SK-N-SH (cell line): ENCODE results near the gene MAPK13. TPM values are rescaled to one million over a fixed set of nuclear protein-coding genes. Genes with fewer than 3 reads are reported as not detected.

ENCODE experiments used
- CTCF ChIA-PET: fragments of 300-600, 350-600 bp; formaldehyde crosslinking; extraction: SDS; loops from one replicate; lab custom pipeline; 2021; lab: Yijun Ruan, JAX
- POLR2A ChIA-PET: fragments of 350-600 bp; sonication (Branson Sonifier 250); formaldehyde crosslinking; extraction: SDS; loops from one replicate; lab custom pipeline; 2020; ENCODE audit warnings: antibody characterized with exemption, inconsistent platforms; lab: Yijun Ruan, JAX
- DNase-seq: peaks from one replicate; pipeline ENCODE4 v3.0.0; 2012
- H2AFZ ChIP-seq: fragments of 200-600 bp; sonication (generic); 2 replicates; pipeline ENCODE4 v1.8.1; 2016; ENCODE audit warnings: antibody characterized with exemption, mild to moderate bottlenecking, low read depth
- H3F3A ChIP-seq: fragments of 200-600 bp; sonication (generic); replicated peaks from 2 replicates; pipeline ENCODE3; 2016; ENCODE audit warnings: antibody characterized with exemption, mild to moderate bottlenecking; ENCODE audit not compliant: insufficient read depth
- H3K27ac ChIP-seq, 2 experiments: fragments of 200-500 bp in 1 of 2; fragments of 200-600 bp in 1 of 2; sonication (Bioruptor generic) in 1 of 2; sonication (generic), shearing (Covaris generic) in 1 of 2; 2 replicates each; pipeline versions ENCODE4 v1.5.1 to v1.6.1; 2014 to 2016; ENCODE audit warnings: low read depth in 2 of 2, inconsistent platforms in 1 of 2, low read length in 1 of 2, mild to moderate bottlenecking in 1 of 2, mixed read lengths in 1 of 2
- H3K27me3 ChIP-seq: fragments of 200-600 bp; sonication (generic), shearing (Covaris generic); 2 replicates; pipeline ENCODE4 v1.6.1; 2016; ENCODE audit warnings: mixed run types; ENCODE audit not compliant: insufficient read depth
- H3K36me3 ChIP-seq, 2 experiments: fragments of 200-500 bp in 1 of 2; fragments of 200-600 bp in 1 of 2; sonication (Bioruptor generic) in 1 of 2; sonication (generic) in 1 of 2; replicated peaks in 1 of 2; 2 replicates each; pipeline versions ENCODE3 to v1.5.1; 2014 to 2016; ENCODE audit warnings: low read length in 1 of 2, mild to moderate bottlenecking in 1 of 2; ENCODE audit not compliant: insufficient read depth in 2 of 2, control insufficient read depth in 1 of 2
- H3K4me1 ChIP-seq, 2 experiments: fragments of 200-500 bp in 1 of 2; fragments of 200-600 bp in 1 of 2; sonication (Bioruptor generic) in 1 of 2; sonication (generic), shearing (Covaris generic) in 1 of 2; 2 replicates each; pipeline versions ENCODE4 v1.5.1 to v1.6.1; 2014 to 2016; ENCODE audit warnings: low read depth in 1 of 2, low read length in 1 of 2, mixed run types in 1 of 2; ENCODE audit not compliant: insufficient read depth in 2 of 2, control insufficient read depth in 1 of 2
- H3K4me2 ChIP-seq: fragments of 200-600 bp; sonication (generic), shearing (Covaris generic); 2 replicates; pipeline ENCODE4 v1.6.1; 2017; ENCODE audit warnings: mixed run types
- H3K4me3 ChIP-seq, 2 experiments: fragments of 200-500 bp in 1 of 2; fragments of 200-600 bp in 1 of 2; sonication (Bioruptor generic) in 1 of 2; sonication (generic), shearing (Covaris generic) in 1 of 2; 2 replicates each; pipeline versions ENCODE4 v1.5.1 to v1.8.1; 2014 to 2016; ENCODE audit warnings: low read depth in 2 of 2, inconsistent platforms in 1 of 2, low read length in 1 of 2, mild to moderate bottlenecking in 1 of 2, mixed read lengths in 1 of 2, moderate library complexity in 1 of 2
- H3K79me2 ChIP-seq: fragments of 200-600 bp; sonication (generic); 2 replicates; pipeline ENCODE4 v1.8.1; 2017; ENCODE audit warnings: mild to moderate bottlenecking; ENCODE audit not compliant: insufficient read depth
- H3K9ac ChIP-seq: fragments of 200-600 bp; sonication (generic); 2 replicates; pipeline ENCODE4 v1.6.1; 2017; ENCODE audit warnings: mixed run types
- H3K9me2 ChIP-seq: fragments of 200-600 bp; sonication (generic); 2 replicates; pipeline ENCODE4 v1.6.1; 2017; ENCODE audit warnings: mixed run types
- H3K9me3 ChIP-seq: fragments of 200-600 bp; sonication (generic); 2 replicates; pipeline ENCODE4 v1.6.1; 2017; ENCODE audit warnings: mixed run types, mild to moderate bottlenecking, moderate library complexity
- H4K20me1 ChIP-seq: fragments of 200-600 bp; sonication (generic); 2 replicates; pipeline ENCODE4 v1.6.1; 2017; ENCODE audit warnings: mild to moderate bottlenecking, mixed run types; ENCODE audit not compliant: insufficient read depth
- ELF1 ChIP-seq: IDR thresholded peaks from 2 replicates; pipeline ENCODE4 v1.4.0; 2012
- FOXM1 ChIP-seq: IDR thresholded peaks from 2 replicates; pipeline ENCODE4 v1.4.0; 2012; ENCODE audit warnings: low read depth, mild to moderate bottlenecking
- GABPA ChIP-seq: IDR thresholded peaks from 2 replicates; pipeline ENCODE4 v1.4.0; 2012; ENCODE audit warnings: low read depth, mild to moderate bottlenecking
- GATA2 ChIP-seq: sonication (generic); formaldehyde crosslinking; IDR thresholded peaks from 2 replicates; pipeline ENCODE4 v1.5.0; 2020; ENCODE audit warnings: mild to moderate bottlenecking, missing genetic modification reagents
- MAX ChIP-seq: IDR thresholded peaks from 2 replicates; pipeline ENCODE4 v1.4.0; 2012; ENCODE audit warnings: low read depth
- NRF1 ChIP-seq: IDR thresholded peaks from 2 replicates; pipeline ENCODE4 v1.6.1; 2012; ENCODE audit warnings: low read depth, mild to moderate bottlenecking, low read length
- POLR2AphosphoS5 ChIP-seq: IDR thresholded peaks from 2 replicates; pipeline ENCODE4 v1.6.1; 2012; ENCODE audit warnings: low read depth, low read length
- RAD21 ChIP-seq: IDR thresholded peaks from 2 replicates; pipeline ENCODE4 v1.6.1; 2012; ENCODE audit warnings: mild to moderate bottlenecking, low read length
- RCOR1 ChIP-seq: fragments of 150-350 bp; IDR thresholded peaks from 2 replicates; pipeline ENCODE4 v1.6.1; 2017; ENCODE audit warnings: antibody characterized with exemption, low read length
- REST ChIP-seq: IDR thresholded peaks from 2 replicates; pipeline ENCODE4 v1.6.1; 2012; ENCODE audit warnings: mild to moderate bottlenecking, low read depth, low read length, moderate library complexity
- RFX5 ChIP-seq: IDR thresholded peaks from 2 replicates; pipeline ENCODE4 v1.6.1; 2012; ENCODE audit warnings: mild to moderate bottlenecking, improper control_type of control experiment, low read length
- SIN3A ChIP-seq: IDR thresholded peaks from 2 replicates; pipeline ENCODE4 v1.6.1; 2012; ENCODE audit warnings: low read depth, mild to moderate bottlenecking, low read length, moderate library complexity, borderline replicate concordance
- SMC3 ChIP-seq: IDR thresholded peaks from 2 replicates; pipeline ENCODE4 v1.6.1; 2012; ENCODE audit warnings: low read depth, low read length, improper control_type of control experiment
- TAF1 ChIP-seq: IDR thresholded peaks from 2 replicates; pipeline ENCODE4 v1.6.1; 2012; ENCODE audit warnings: low read depth, mild to moderate bottlenecking, low read length, moderate library complexity, borderline replicate concordance
- TCF12 ChIP-seq: IDR thresholded peaks from 2 replicates; pipeline ENCODE4 v1.4.0; 2012
- TEAD4 ChIP-seq: IDR thresholded peaks from 2 replicates; pipeline ENCODE4 v1.4.0; 2012; ENCODE audit warnings: mild to moderate bottlenecking, borderline replicate concordance; ENCODE audit not compliant: insufficient read depth
- YY1 ChIP-seq: IDR thresholded peaks from 2 replicates; pipeline ENCODE4 v1.4.0; 2012; ENCODE audit warnings: low read depth, mild to moderate bottlenecking
- WGBS: methylation state at CpG from one replicate; pipeline ENCODE4 v1.1.6; 2017; ENCODE audit warnings: low lambda C conversion rate; 5-methylcytosine and 5-hydroxymethylcytosine counted together
- polyA plus RNA-seq, 3 experiments: library from polyadenylated mRNA; depleted of rRNA; stranded (reverse); fragments of >200 nt; gene quantifications; 2 replicates each; pipeline ENCODE4 v1.2.3, GENCODE V29; 2012
- TF ChIP-seq, protein P1 (sequence below): IDR thresholded peaks from 2 replicates; pipeline ENCODE4; 2012

MAPK13 gene
- polyA plus RNA-seq, 1 of the 3 experiments (the other 2 are of a cell fraction), result 2.3 TPM

DNA sequence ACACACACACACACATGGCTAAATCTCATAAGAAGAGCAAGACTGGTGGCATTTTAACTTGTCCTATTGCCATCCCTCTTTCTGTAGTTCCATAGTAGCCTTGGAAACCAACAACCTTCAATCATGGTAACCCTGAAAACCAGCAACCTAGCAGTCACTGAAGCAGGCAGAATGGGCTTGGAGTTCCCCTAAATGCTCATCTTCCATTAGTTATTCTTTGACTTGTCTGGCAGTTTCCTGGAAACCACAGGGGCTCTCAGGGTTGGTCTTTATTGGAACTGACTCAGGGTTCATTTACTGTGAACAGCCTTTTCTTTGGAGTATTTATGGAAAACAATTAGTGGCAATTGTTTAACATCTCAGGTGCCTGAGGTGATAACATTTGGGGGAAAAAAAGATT is 46.9 kb downstream of the MAPK13 start (continued):
- TF ChIP-seq TAF1, result no peak
- TF ChIP-seq, all 33 proteins: peak for 0

DNA sequence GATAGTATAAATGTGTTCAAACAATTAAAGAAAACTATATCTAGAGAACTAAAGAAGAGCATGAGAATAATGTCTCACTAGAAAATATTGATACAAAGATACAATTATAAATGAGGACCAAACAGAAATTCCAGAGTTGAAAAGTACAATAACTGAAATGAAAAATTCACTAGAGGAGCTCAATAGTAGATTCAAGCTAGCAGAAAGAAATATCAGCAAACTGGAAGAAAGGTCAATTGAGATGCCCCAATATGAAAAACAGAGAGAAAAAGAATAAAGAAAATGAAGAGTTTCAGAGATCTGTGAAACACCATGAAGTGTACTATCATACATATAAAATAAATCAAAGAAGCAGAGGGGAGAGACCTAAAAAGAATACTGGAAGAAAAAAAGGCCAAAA is 48.2 kb downstream of the MAPK13 start:
- CTCF ChIA-PET, result no interaction called here
- DNase-seq, result no peak

GRCh38 chr6:36180126-36180525 is 49.8 kb downstream of the MAPK13 start:
- Histone ChIP-seq H3K9me2 (no peaks in the 10 kb centered on the region), H3K9ac (no peak overlapping the region), H3K27me3 (no peaks in the 10 kb centered on the region), H3K27ac (no peak overlapping the region), H3K4me2 (no peak overlapping the region), H3K36me3 (no peaks in the 10 kb centered on the region), H3K79me2 (no peaks in the 10 kb centered on the region), H3K4me1 (no peaks in the 10 kb centered on the region), H4K20me1 (no peaks in the 10 kb centered on the region), H2AFZ (no peak overlapping the region), H3F3A (no peaks in the 10 kb centered on the region), H3K9me3 (peaks cover 11% of the 10 kb centered on the region; the same call in 1 of the 2 replicates), H3K4me3 (no peak overlapping the region)
- no peak for DNase-seq
- TF ChIP-seq NRF1, result no peak
- no peak for TF ChIP-seq ELF1
- no peak for TF ChIP-seq YY1
- no peak for TF ChIP-seq FOXM1
- no peak for TF ChIP-seq RCOR1
- no peak for TF ChIP-seq TCF12
- TF ChIP-seq REST, result no peak
- TF ChIP-seq SMC3, result no peak
- no peak for TF ChIP-seq GATA2 (CRISPR knock-in tag)
- no peak for TF ChIP-seq GABPA
- no peak for TF ChIP-seq TAF1
- TF ChIP-seq, protein P1, sequence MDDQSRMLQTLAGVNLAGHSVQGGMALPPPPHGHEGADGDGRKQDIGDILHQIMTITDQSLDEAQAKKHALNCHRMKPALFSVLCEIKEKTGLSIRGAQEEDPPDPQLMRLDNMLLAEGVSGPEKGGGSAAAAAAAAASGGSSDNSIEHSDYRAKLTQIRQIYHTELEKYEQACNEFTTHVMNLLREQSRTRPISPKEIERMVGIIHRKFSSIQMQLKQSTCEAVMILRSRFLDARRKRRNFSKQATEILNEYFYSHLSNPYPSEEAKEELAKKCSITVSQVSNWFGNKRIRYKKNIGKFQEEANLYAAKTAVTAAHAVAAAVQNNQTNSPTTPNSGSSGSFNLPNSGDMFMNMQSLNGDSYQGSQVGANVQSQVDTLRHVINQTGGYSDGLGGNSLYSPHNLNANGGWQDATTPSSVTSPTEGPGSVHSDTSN, result no peak
- no peak for TF ChIP-seq MAX
- TF ChIP-seq SIN3A, result no peak
- no peak for TF ChIP-seq TEAD4
- CTCF ChIA-PET, result no interaction called here
- 59% methylated on average over 1 of the region's 1 CpG for WGBS
- POLR2A ChIA-PET, result no interaction called here

More for the DNA sequence above, 48.2 kb downstream of the MAPK13 start:
- no peaks in the 10 kb centered on the region for H3K9me2 ChIP-seq
- peaks cover 11% of the 10 kb centered on the region; the same call in 1 of the 2 replicates for H3K9me3 ChIP-seq
- no peaks in the 10 kb centered on the region for H3K79me2 ChIP-seq
- no peaks in the 10 kb centered on the region for H4K20me1 ChIP-seq
- no peak for TF ChIP-seq RCOR1
- no peak for TF ChIP-seq TAF1
- TF ChIP-seq POLR2AphosphoS5, result no peak
- TF ChIP-seq RFX5, result no peak
- TF ChIP-seq GATA2 (CRISPR knock-in tag), result no peak
- TF ChIP-seq RAD21, result no peak
- H3K4me1 ChIP-seq, result no peaks in the 10 kb centered on the region
- no peak overlapping the region for H3K9ac ChIP-seq
- no peak overlapping the region for H2AFZ ChIP-seq
- no peak overlapping the region for H3K4me2 ChIP-seq
- no peak overlapping the region for H3K27ac ChIP-seq
- no peaks in the 10 kb centered on the region for H3F3A ChIP-seq
- H3K4me3 ChIP-seq, result no peak overlapping the region
- no peaks in the 10 kb centered on the region for H3K36me3 ChIP-seq
- no peaks in the 10 kb centered on the region for H3K27me3 ChIP-seq
- POLR2A ChIA-PET, result no interaction called here
